Measurements from ENCODE around the gene SLC30A4.
A peak's percentile ranks its signal among the peaks of the same experiment; 100 is the strongest.

Gene SLC30A4

GRCh38 chr15:45522328-45523165 lies at the start of gene SLC30A4:
Gene SLC30A4, minus strand, starts transcription at chr15:45522755. Its CDS starts 401 bp downstream, at chr15:45522354.
- in situ Hi-C loops (cut with MboI; ENCODE audit: low sequenced_read_pairs, unreplicated experiment), result no loop called here

GRCh38 chr15:45555934-45556608 lies 33.5 kb upstream of the SLC30A4 start:
- no peak for TF ChIP-seq CTCF (IDR thresholded peaks at IDR 0.05; ENCODE audit: borderline replicate concordance, control extremely low read depth, extremely low read depth, insufficient read depth, missing control alignments)
- DNase-seq (ENCODE audit: low spot score), result no peak
- in situ Hi-C loops (cut with MboI; ENCODE audit: low sequenced_read_pairs, unreplicated experiment), result no loop called here

More at GRCh38 chr15:45522328-45523165, at the start of gene SLC30A4:
- DNase-seq (ENCODE audit: low spot score), result peak; percentile 86
- peak; percentile 33 for TF ChIP-seq CTCF (IDR thresholded peaks at IDR 0.05; ENCODE audit: borderline replicate concordance, control extremely low read depth, extremely low read depth, insufficient read depth, missing control alignments)

- no peak for DNase-seq (ENCODE audit: low spot score)
- in situ Hi-C loops (cut with MboI; ENCODE audit: low sequenced_read_pairs, unreplicated experiment), result no loop called here
These were observed 29.1 kb upstream of the SLC30A4 start for GRCh38 chr15:45551676-45552075.

GRCh38 chr15:45550436-45550835 lies 27.9 kb upstream of the SLC30A4 start:
- in situ Hi-C loops (cut with MboI; ENCODE audit: low sequenced_read_pairs, unreplicated experiment), result no loop called here
- DNase-seq (ENCODE audit: low spot score), result no peak
- TF ChIP-seq CTCF (IDR thresholded peaks at IDR 0.05; ENCODE audit: borderline replicate concordance, control extremely low read depth, extremely low read depth, insufficient read depth, missing control alignments), result no peak

More at GRCh38 chr15:45551676-45552075, 29.1 kb upstream of the SLC30A4 start:
- TF ChIP-seq CTCF (IDR thresholded peaks at IDR 0.05; ENCODE audit: borderline replicate concordance, control extremely low read depth, extremely low read depth, insufficient read depth, missing control alignments), result no peak

GRCh38 chr15:45549541-45550220 lies 27.1 kb upstream of the SLC30A4 start:
- TF ChIP-seq CTCF (IDR thresholded peaks at IDR 0.05; ENCODE audit: borderline replicate concordance, control extremely low read depth, extremely low read depth, insufficient read depth, missing control alignments), result no peak
- in situ Hi-C loops (cut with MboI; ENCODE audit: low sequenced_read_pairs, unreplicated experiment), result no loop called here
- DNase-seq (ENCODE audit: low spot score), result no peak

GRCh38 chr15:45548753-45549520 lies 26.4 kb upstream of the SLC30A4 start:
- no peak for TF ChIP-seq CTCF (IDR thresholded peaks at IDR 0.05; ENCODE audit: borderline replicate concordance, control extremely low read depth, extremely low read depth, insufficient read depth, missing control alignments)
- in situ Hi-C loops (cut with MboI; ENCODE audit: low sequenced_read_pairs, unreplicated experiment), result no loop called here
- no peak for DNase-seq (ENCODE audit: low spot score)

Measured in GM13976 (cell line).